HG02678 (cell line): ENCODE data around the gene TFPI.
"Not testable (repeated sequence)": the region's sequence is repeated elsewhere in the genome, so short reads cannot be mapped to it uniquely, and the experiment has no call there.

Experiments used
- ATAC-seq: cut with Tn5 transposase; IDR thresholded peaks from one replicate; pipeline ENCODE4 v1.9.1; 2021; ENCODE audit warnings: mild to moderate bottlenecking, moderate library complexity; ENCODE audit not compliant: unreplicated experiment

TFPI gene

GRCh38 chr2:187554011-187554703, at the start of gene TFPI:
Gene TFPI, minus strand, starts transcription at chr2:187554435. Its CDS starts 50,667 bp downstream, at chr2:187503768.
- ATAC-seq, result no peak

- ATAC-seq, result no peak
Measured at GRCh38 chr2:187594801-187595200, 40.6 kb upstream of the TFPI start.

DNA sequence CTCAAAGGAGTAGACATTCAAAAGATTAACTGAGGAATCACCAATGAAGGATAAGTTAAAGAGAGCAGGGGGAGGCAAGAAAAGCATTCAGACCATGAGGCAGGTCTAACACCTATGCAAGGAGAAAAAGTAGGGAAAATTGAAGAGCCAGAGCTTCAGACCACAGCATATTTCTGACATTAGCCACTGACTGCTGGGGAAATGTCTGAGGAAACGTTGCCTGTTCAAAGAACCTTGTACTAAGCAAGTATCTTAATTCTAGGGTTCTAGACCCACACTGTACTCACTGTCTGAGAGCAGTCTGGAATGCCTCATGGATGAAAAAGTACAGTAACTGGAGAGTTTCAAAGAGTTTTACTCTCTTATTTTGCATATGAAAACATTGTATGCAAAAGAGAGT, 39.5 kb upstream of the TFPI start:
- ATAC-seq, result no peak

GRCh38 chr2:187593098-187593497, 38.9 kb upstream of the TFPI start:
- ATAC-seq, result no peak

- no peak for ATAC-seq
Measured at GRCh38 chr2:187590175-187590574, 35.9 kb upstream of the TFPI start.

DNA sequence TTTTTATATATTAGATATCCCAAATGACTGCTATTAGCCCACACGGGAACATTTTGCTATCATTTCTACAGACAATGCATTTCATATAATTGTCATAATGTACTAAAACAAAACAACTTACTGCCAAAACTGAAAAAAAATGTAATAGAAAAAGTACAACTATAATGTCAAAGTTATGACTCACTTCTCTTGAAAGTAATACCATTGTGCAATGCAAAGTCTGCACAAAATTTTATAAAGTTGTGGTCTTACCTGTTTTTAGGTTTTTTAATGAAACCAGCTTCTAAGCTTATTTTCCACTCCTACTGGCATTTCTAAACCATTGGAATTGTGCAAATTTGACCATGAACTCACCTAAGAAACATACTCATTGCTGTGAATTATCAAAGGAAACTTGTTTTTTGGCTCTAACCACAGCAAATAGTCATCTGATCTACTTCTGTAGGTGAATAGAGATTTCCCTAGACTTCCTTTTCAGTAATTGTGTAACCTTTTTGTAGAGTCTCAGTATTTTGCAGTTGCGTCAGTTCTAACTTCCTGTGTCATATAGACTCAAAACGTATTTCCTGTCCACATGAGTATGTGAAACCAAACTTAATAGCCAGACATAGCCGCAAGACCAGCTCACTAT, 31.9 kb upstream of the TFPI start:
- no peak for ATAC-seq

DNA sequence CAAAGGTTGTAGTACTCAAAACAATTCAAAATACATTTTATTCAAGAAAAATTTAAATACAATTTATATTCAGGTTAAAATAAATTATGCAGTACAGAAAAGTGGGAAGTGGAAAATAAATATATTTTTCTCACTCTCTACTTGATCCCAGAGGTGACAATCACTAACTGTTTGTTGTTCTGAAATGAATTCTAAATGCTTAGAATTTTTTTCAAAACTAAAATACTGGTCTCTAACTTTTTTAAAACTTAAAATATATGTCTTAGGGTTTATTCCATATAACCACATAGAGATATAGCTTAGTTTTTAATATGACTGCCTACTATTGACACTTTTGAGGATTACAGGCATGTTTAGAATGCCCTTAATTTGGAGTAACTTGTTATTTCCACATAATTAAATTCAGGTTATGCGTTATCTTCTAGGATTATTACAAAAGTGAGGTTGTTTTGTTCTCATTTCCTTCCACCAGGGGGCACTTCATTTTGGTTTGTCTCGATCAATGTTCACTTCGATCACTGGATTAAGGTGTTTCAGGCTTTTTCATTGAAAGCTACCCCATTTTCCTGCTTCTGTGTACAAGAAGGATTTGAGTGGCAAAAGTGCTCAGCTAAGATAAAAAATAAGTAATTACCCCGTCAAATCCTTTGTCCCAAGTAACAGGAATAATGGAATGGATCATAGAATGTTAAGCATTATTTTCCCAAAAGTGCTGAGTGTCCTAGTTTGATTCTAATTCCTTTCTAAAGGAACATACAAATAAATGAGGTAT, 27.1 kb upstream of the TFPI start:
- peak; percentile 76 for ATAC-seq

- no peak for ATAC-seq
Measured at GRCh38 chr2:187580462-187581124, 26.4 kb upstream of the TFPI start.

GRCh38 chr2:187577310-187577709, 23.1 kb upstream of the TFPI start:
- ATAC-seq, result no peak

- ATAC-seq, result no peak
Measured at GRCh38 chr2:187576906-187577305, 22.7 kb upstream of the TFPI start.

- no peak for ATAC-seq
Measured at GRCh38 chr2:187575751-187576067, 21.5 kb upstream of the TFPI start.

GRCh38 chr2:187574969-187575750, 20.9 kb upstream of the TFPI start:
- ATAC-seq, result no peak

- ATAC-seq, result no peak
Measured at GRCh38 chr2:187573722-187574121, 19.5 kb upstream of the TFPI start.

- not testable (repeated sequence) for ATAC-seq
Measured at GRCh38 chr2:187571996-187572395, 17.8 kb upstream of the TFPI start.

- no peak for ATAC-seq
Measured at GRCh38 chr2:187569571-187569970, 15.3 kb upstream of the TFPI start.

DNA sequence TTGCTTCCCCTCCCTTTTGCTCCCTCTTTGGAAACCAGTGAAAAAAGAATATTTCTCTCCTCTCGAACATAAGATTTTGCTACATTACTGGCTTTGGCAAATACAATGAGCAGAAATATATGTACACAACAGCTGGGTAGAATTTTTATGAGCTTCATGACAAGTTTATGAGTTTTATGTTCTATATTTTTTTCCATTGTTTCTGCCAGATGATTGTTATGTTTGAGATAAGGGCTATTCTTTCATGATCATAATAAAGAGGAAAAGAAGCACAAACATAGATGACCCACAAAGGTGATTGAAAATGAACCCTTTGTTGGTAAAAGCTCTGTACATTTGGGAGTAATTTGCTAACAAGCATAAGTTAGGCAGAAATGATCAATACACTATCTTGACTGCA, 14.8 kb upstream of the TFPI start:
- no peak for ATAC-seq

GRCh38 chr2:187567126-187567525, 12.9 kb upstream of the TFPI start:
- no peak for ATAC-seq

DNA sequence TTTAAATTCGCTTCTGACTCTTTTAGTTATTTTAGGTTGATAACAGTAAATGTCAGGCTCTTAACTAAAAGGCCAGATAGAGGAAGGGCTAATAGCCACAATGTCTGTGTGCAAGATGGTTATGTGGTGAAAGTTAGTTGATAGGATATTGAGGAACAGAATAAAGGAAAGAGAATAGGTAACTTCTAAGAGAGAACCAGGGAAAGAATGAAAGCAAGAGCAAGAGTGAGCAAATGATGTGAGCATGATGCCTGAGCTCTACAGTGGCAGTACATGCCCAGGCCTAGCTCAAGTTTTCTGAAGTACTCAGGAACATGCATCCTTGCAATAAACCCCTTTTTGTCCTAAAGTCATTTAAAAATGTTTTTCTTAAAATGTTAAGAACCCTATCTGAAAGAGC, 12.5 kb upstream of the TFPI start:
- ATAC-seq, result no peak

- no peak for ATAC-seq
Measured at GRCh38 chr2:187566266-187566665, 12.0 kb upstream of the TFPI start.

DNA sequence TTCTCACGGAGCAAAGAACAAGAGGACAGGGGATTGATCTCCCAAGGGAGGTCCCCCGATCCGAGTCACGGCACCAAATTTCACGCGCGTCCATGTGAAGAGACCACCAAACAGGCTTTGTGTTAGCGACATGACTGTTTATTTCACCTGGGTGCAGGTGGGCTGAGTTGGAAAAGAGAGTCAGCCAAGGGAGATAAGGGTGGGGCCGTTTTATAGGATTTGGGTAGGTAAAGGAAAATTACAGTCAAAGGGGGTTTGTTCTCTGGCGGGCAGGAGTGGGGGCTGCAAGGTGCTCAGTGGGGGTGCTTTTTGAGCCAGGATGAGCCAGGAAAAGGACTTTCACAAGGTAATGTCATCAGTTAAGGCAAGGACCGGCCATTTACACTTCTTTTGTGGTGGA, 11.4 kb upstream of the TFPI start:
- ATAC-seq, result not testable (repeated sequence)

DNA sequence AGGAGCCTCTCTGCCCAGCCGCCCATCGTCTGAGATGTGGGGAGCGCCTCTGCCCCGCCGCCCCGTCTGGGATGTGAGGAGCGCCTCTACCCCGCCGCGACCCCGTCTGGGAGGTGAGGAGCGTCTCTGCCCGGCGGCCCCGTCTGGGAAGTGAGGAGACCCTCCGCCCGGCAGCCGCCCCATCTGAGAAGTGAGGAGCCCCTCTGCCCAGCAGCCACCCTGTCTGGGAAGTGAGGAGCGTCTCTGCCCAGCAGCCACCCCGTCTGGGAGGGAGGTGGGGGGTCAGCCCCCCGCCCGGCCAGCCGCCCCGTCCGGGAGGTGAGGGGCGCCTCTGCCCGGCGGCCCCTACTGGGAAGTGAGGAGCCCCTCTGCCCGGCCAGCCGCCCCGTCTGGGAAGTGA, 2.3 kb upstream of the TFPI start:
- ATAC-seq, result not testable (repeated sequence)
